ENCODE data around the gene MTG1.

MTG1 gene

GRCh38 chr10:133457100-133457841 lies 63.3 kb downstream of the MTG1 start:
- no peak overlapping the region for H3K27ac ChIP-seq
- CTCF ChIA-PET, result no interaction called here
- no peak for TF ChIP-seq CTCF (conservative IDR thresholded peaks at IDR 0.05; ENCODE audit: low read depth)
- POLR2A ChIA-PET (ENCODE audit: low non-redundant PET), result interaction anchor here (0.7 kb wide), 1 partner anchor 8 kb away, joined by 3 read pairs; no protein-coding TSS in a partner anchor
- no peak for DNase-seq (ENCODE audit: low spot score)

- no peak for DNase-seq (ENCODE audit: low spot score)
- H3K27ac ChIP-seq, result no peak overlapping the region
- CTCF ChIA-PET, result no interaction called here
- no peak for TF ChIP-seq CTCF (conservative IDR thresholded peaks at IDR 0.05; ENCODE audit: low read depth)
- POLR2A ChIA-PET (ENCODE audit: low non-redundant PET), result no interaction called here
Observed at GRCh38 chr10:133458021-133458709, 64.2 kb downstream of the MTG1 start.

- POLR2A ChIA-PET (ENCODE audit: low non-redundant PET), result no interaction called here
- no peak overlapping the region for H3K27ac ChIP-seq
- TF ChIP-seq CTCF (conservative IDR thresholded peaks at IDR 0.05; ENCODE audit: low read depth), result no peak
- CTCF ChIA-PET, result no interaction called here
- no peak for DNase-seq (ENCODE audit: low spot score)
Observed at GRCh38 chr10:133458710-133459453, 64.9 kb downstream of the MTG1 start.

- TF ChIP-seq CTCF (conservative IDR thresholded peaks at IDR 0.05; ENCODE audit: low read depth), result no peak
- ChIA-PET CTCF (no interaction called here), POLR2A (ENCODE audit: low non-redundant PET) (interaction anchor here (0.5 kb wide), 1 partner anchor 58 kb away, joined by 6 read pairs; no protein-coding TSS in a partner anchor)
- no peak overlapping the region for H3K27ac ChIP-seq
- DNase-seq (ENCODE audit: low spot score), result no peak
Observed at GRCh38 chr10:133459454-133460207, 65.7 kb downstream of the MTG1 start.

- no peak for DNase-seq (ENCODE audit: low spot score)
- POLR2A ChIA-PET (ENCODE audit: low non-redundant PET), result interaction anchor here (0.5 kb wide), 1 partner anchor 58 kb away, joined by 6 read pairs; no protein-coding TSS in a partner anchor
- CTCF ChIA-PET, result no interaction called here
- no peak for TF ChIP-seq CTCF (conservative IDR thresholded peaks at IDR 0.05; ENCODE audit: low read depth)
- H3K27ac ChIP-seq, result no peak overlapping the region
Observed at GRCh38 chr10:133460208-133460769, 66.3 kb downstream of the MTG1 start.

Data from RWPE1 (cell line).